ENCODE results near the gene PRDM11.

Gene PRDM11

GRCh38 chr11:45178890-45179671 lies 32.6 kb downstream of the PRDM11 start:
- DNase-seq, result no peak

GRCh38 chr11:45179686-45180178 lies 33.3 kb downstream of the PRDM11 start:
- no peak for DNase-seq

GRCh38 chr11:45180179-45180847 lies 33.9 kb downstream of the PRDM11 start:
- no peak for DNase-seq

- DNase-seq, result peak; percentile 11
These were observed 34.4 kb downstream of the PRDM11 start for GRCh38 chr11:45180848-45181192.

GRCh38 chr11:45181193-45181888 lies 34.9 kb downstream of the PRDM11 start:
- no peak for DNase-seq

GRCh38 chr11:45181889-45182550 lies 35.6 kb downstream of the PRDM11 start:
- no peak for DNase-seq

GRCh38 chr11:45182902-45183301 lies 36.5 kb downstream of the PRDM11 start:
- DNase-seq, result no peak

GRCh38 chr11:45184640-45185039 lies 38.2 kb downstream of the PRDM11 start:
- DNase-seq, result no peak

- DNase-seq, result no peak
These were observed 38.8 kb downstream of the PRDM11 start for GRCh38 chr11:45185228-45185729.

- no peak for DNase-seq
These were observed 40.9 kb downstream of the PRDM11 start for GRCh38 chr11:45187375-45187774.

- no peak for DNase-seq
These were observed 41.7 kb downstream of the PRDM11 start for GRCh38 chr11:45188127-45188526.

- DNase-seq, result no peak
These were observed 42.8 kb downstream of the PRDM11 start for GRCh38 chr11:45189230-45189629.

- no peak for DNase-seq
These were observed 47.3 kb downstream of the PRDM11 start for GRCh38 chr11:45193695-45194094.

GRCh38 chr11:45204761-45205160 lies 58.3 kb downstream of the PRDM11 start:
- DNase-seq, result no peak

GRCh38 chr11:45205978-45206377 lies 59.5 kb downstream of the PRDM11 start:
- no peak for DNase-seq

- DNase-seq, result no peak
These were observed 61.7 kb downstream of the PRDM11 start for GRCh38 chr11:45208135-45208534.

GRCh38 chr11:45209000-45209879 lies 62.8 kb downstream of the PRDM11 start:
- DNase-seq, result no peak

- DNase-seq, result no peak
These were observed 63.7 kb downstream of the PRDM11 start for GRCh38 chr11:45209891-45210699.

- no peak for DNase-seq
These were observed 64.4 kb downstream of the PRDM11 start for GRCh38 chr11:45210846-45211245.

- no peak for DNase-seq
These were observed 65.3 kb downstream of the PRDM11 start for GRCh38 chr11:45211732-45212131.

All from activated CD4-positive, alpha-beta T cell treated with anti-CD3 and anti-CD28 coated beads, Interleukin-2, amount 50 U/mL, for 4 hours (primary cell).